IMR-90 (cell line): Measurements from ENCODE around the gene DOCK4. TPM values are rescaled to one million over a fixed set of nuclear protein-coding genes. Genes with fewer than 3 reads are reported as not detected.
A peak's percentile ranks its signal among the peaks of the same experiment; 100 is the strongest.

Source experiments
- ATAC-seq: fragments of 200-7000 bp; cut with Tn5 transposase; 2 replicates; pipeline ENCODE4 v1.9.1; 2020; ENCODE audit warnings: low read depth, mild to moderate bottlenecking, moderate library complexity
- BruUV-seq: library from RNA; stranded (reverse); fragments of 400-500 nt; replicated peaks from 2 replicates; lab custom pipeline; 2021; lab: Mats Ljungman, UMichigan
- CTCF ChIA-PET: fragments of 300-600 bp; formaldehyde crosslinking; extraction: SDS; loops from one replicate; lab custom pipeline; 2021; ENCODE audit warnings: antibody characterized with exemption; lab: Yijun Ruan, JAX
- POLR2A ChIA-PET: fragments of 300-600 bp; sonication (Branson Sonifier 250); formaldehyde crosslinking; loops from one replicate; lab custom pipeline; 2022; ENCODE audit warnings: antibody characterized with exemption; ENCODE audit not compliant: unreplicated experiment; lab: Charles Lee
- DNase-seq: peaks from one replicate; pipeline ENCODE4 v3.0.0; 2013
- H2AFZ ChIP-seq: replicated peaks from 2 replicates; pipeline ENCODE3; 2013; ENCODE audit warnings: low read length, mild to moderate bottlenecking; ENCODE audit not compliant: poor library complexity
- H2AK5ac ChIP-seq: 2 replicates; pipeline ENCODE4 v1.6.1; 2013; ENCODE audit warnings: low read depth, low read length, inconsistent platforms
- H2AK9ac ChIP-seq: replicated peaks from 2 replicates; pipeline ENCODE3; 2013; ENCODE audit warnings: mild to moderate bottlenecking, low read depth, low read length, moderate library complexity; ENCODE audit not compliant: poor library complexity
- H2BK120ac ChIP-seq: 2 replicates; pipeline ENCODE4 v1.6.1; 2013; ENCODE audit warnings: low read depth, low read length, inconsistent platforms
- H2BK15ac ChIP-seq: 3 replicates; pipeline ENCODE4 v1.6.1; 2013; ENCODE audit warnings: low read depth, low read length, inconsistent platforms
- H2BK20ac ChIP-seq: 2 replicates; pipeline ENCODE4 v1.6.1; 2013; ENCODE audit warnings: low read depth, mild to moderate bottlenecking, inconsistent platforms, low read length, moderate library complexity
- H2BK5ac ChIP-seq: 2 replicates; pipeline ENCODE4 v1.6.1; 2013; ENCODE audit warnings: mild to moderate bottlenecking, low read depth, low read length, inconsistent platforms; ENCODE audit not compliant: poor library complexity, severe bottlenecking
- H3K14ac ChIP-seq: replicated peaks from 2 replicates; pipeline ENCODE4 v1.6.1; 2013; ENCODE audit warnings: low read depth, low read length, inconsistent platforms
- H3K18ac ChIP-seq: 2 replicates; pipeline ENCODE4 v1.6.1; 2013; ENCODE audit warnings: low read depth, low read length, control low read depth
- H3K23ac ChIP-seq: 2 replicates; pipeline ENCODE4 v1.6.1; 2013; ENCODE audit warnings: low read depth, low read length, inconsistent platforms
- H3K27ac ChIP-seq: 2 replicates; pipeline ENCODE4 v1.5.1; 2013; ENCODE audit warnings: mild to moderate bottlenecking, control low read depth, low read length; ENCODE audit not compliant: insufficient read depth
- H3K27me3 ChIP-seq: 2 replicates; pipeline ENCODE4 v1.6.1; 2013; ENCODE audit warnings: low read length; ENCODE audit not compliant: control insufficient read depth, insufficient read depth
- H3K36me3 ChIP-seq: 2 replicates; pipeline ENCODE4 v1.6.1; 2013; ENCODE audit warnings: low read length, mixed read lengths; ENCODE audit not compliant: control insufficient read depth, insufficient read depth
- H3K4ac ChIP-seq: 2 replicates; pipeline ENCODE4 v1.6.1; 2013; ENCODE audit warnings: low read depth, low read length, inconsistent platforms
- H3K4me1 ChIP-seq: 2 replicates; pipeline ENCODE4 v1.6.1; 2013; ENCODE audit warnings: low read length, mixed read lengths; ENCODE audit not compliant: control insufficient read depth, insufficient read depth
- H3K4me2 ChIP-seq: 2 replicates; pipeline ENCODE4 v1.6.1; 2013; ENCODE audit warnings: low read depth, mild to moderate bottlenecking, control low read depth, low read length, moderate library complexity
- H3K4me3 ChIP-seq: 2 replicates; pipeline ENCODE4 v1.5.1; 2013; ENCODE audit warnings: low read depth, mild to moderate bottlenecking, control low read depth, low read length, moderate library complexity; ENCODE audit not compliant: insufficient read depth
- H3K56ac ChIP-seq: 2 replicates; pipeline ENCODE4 v1.6.1; 2013; ENCODE audit warnings: low read length, inconsistent platforms; ENCODE audit not compliant: insufficient read depth; ENCODE audit errors: extremely low read depth
- H3K79me1 ChIP-seq, 2 experiments: 2 replicates each; pipeline ENCODE4 v1.6.1; 2013; ENCODE audit warnings: low read length in 2 of 2, inconsistent platforms in 1 of 2, low read depth in 1 of 2
- H3K9ac ChIP-seq: 2 replicates; pipeline ENCODE4 v1.6.1; 2013; ENCODE audit warnings: low read depth, low read length, control low read depth
- H3K9me1 ChIP-seq: 2 replicates; pipeline ENCODE4 v1.6.1; 2013; ENCODE audit warnings: low read length, inconsistent platforms; ENCODE audit not compliant: insufficient read depth
- H3K9me3 ChIP-seq: 2 replicates; pipeline ENCODE4 v1.6.1; 2013; ENCODE audit warnings: low read length; ENCODE audit not compliant: control insufficient read depth, insufficient read depth
- H4K20me1 ChIP-seq: 2 replicates; pipeline ENCODE4 v1.6.1; 2013; ENCODE audit warnings: low read length, inconsistent platforms; ENCODE audit not compliant: insufficient read depth
- H4K5ac ChIP-seq: 2 replicates; pipeline ENCODE4 v1.6.1; 2013; ENCODE audit warnings: mild to moderate bottlenecking, low read depth, low read length, control low read depth
- H4K8ac ChIP-seq, 2 experiments: 2 replicates each; pipeline ENCODE4 v1.6.1; 2013; ENCODE audit warnings: low read depth in 2 of 2, low read length in 2 of 2, control low read depth in 1 of 2, inconsistent platforms in 1 of 2
- H4K91ac ChIP-seq: 2 replicates; pipeline ENCODE4 v1.6.1; 2013; ENCODE audit warnings: low read depth, low read length, inconsistent platforms; ENCODE audit not compliant: insufficient read depth
- CEBPB ChIP-seq: IDR thresholded peaks from 2 replicates; pipeline ENCODE4 v1.6.1; 2012; ENCODE audit warnings: low read depth, low read length, improper control_type of control experiment
- ELK1 ChIP-seq: fragments of 150-350 bp; IDR thresholded peaks from 2 replicates; pipeline ENCODE4 v1.6.1; 2016; ENCODE audit warnings: low read depth, mild to moderate bottlenecking, low read length, moderate library complexity, borderline replicate concordance
- FOS ChIP-seq: fragments of 150-350 bp; IDR thresholded peaks from 2 replicates; pipeline ENCODE4 v1.6.1; 2016; ENCODE audit warnings: low read depth, low read length
- MAFK ChIP-seq: IDR thresholded peaks from 2 replicates; pipeline ENCODE4 v1.6.1; 2012; ENCODE audit warnings: low read depth, low read length, improper control_type of control experiment
- MAZ ChIP-seq: IDR thresholded peaks from 2 replicates; pipeline ENCODE4 v1.6.1; 2012; ENCODE audit warnings: low read depth, mild to moderate bottlenecking, low read length, improper control_type of control experiment, moderate library complexity, borderline replicate concordance
- MXI1 ChIP-seq: IDR thresholded peaks from 2 replicates; pipeline ENCODE4 v1.6.1; 2012; ENCODE audit warnings: low read depth, mild to moderate bottlenecking, low read length, moderate library complexity, borderline replicate concordance
- POLR2A ChIP-seq: IDR thresholded peaks from 2 replicates; pipeline ENCODE4 v1.6.1; 2012; ENCODE audit warnings: mild to moderate bottlenecking, low read depth, low read length
- WGBS, 2 experiments: methylation state at CpG; one replicate each; pipeline versions ENCODE4 v1.1.5 to v1.1.7; 2013; ENCODE audit warnings: missing lambda C conversion rate in 2 of 2; ENCODE audit not compliant: insufficient read length in 1 of 2; ENCODE audit errors: extremely low coverage in 2 of 2; 5-methylcytosine and 5-hydroxymethylcytosine counted together
- dilution Hi-C: fragments of 300-500 bp; cut with HindIII; formaldehyde crosslinking; loops from one replicate; pipeline ENCODE4 v1.14.3; 2018; ENCODE audit warnings: low sequenced_read_pairs; ENCODE audit not compliant: unreplicated experiment
- in situ Hi-C: fragments of 300-500 bp; cut with MboI; formaldehyde crosslinking; loops from 3 replicates; pipeline ENCODE4 v1.14.3; 2019; ENCODE audit warnings: low sequenced_read_pairs, inconsistent platforms, mixed read lengths
- intact Hi-C: fragments of 100-400 bp; cut with micrococcal nuclease; formaldehyde crosslinking; loops from 2 replicates; pipeline ENCODE4 v1.10.0; 2022
- polyA plus RNA-seq, 3 experiments: library from polyadenylated mRNA; depleted of rRNA; stranded (reverse); fragments of >200 nt; gene quantifications; 2 replicates each; pipeline ENCODE4 v1.2.3, GENCODE V29; 2012; ENCODE audit warnings: low replicate concordance in 1 of 3
- total RNA-seq: library from RNA; depleted of rRNA; stranded (reverse); fragments of >200 nt; gene quantifications from 2 replicates; pipeline ENCODE4 v1.2.3, GENCODE V29; 2012

The DOCK4 gene
- total and polyA plus RNA-seq, 2 of the 4 experiments (the other 2 are of a cell fraction): 4.4 to 12.2 TPM

DNA sequence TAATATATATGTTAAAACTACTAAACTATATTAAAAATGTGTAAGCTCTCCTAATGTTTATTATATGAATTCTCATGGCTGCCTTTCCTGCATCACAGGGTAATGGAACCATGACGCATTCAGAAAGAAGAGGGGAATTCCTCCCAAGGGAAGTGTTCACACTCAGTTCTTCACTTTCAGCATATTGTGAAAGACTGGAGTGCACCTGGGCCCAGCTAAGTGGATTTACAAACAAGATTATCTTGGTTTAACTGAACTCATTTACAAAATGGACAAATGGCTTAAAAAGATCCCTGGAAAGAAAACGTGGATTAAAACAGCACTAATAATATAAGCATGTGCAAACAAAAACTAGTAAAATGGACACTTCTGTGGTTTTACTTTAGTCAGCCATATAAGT lies 149.8 kb downstream of the DOCK4 start:
- CTCF ChIA-PET: interaction anchor here (1.6 kb wide), 1 partner anchor 9 kb away, joined by 4 read pairs; no protein-coding TSS in a partner anchor

More for the DNA sequence above, 149.8 kb downstream of the DOCK4 start:
- DNase-seq (peak; percentile 82), ATAC-seq (no peak)
- no TSS peak for BruUV-seq
- no peak overlapping the region for H2BK20ac ChIP-seq
- no peak overlapping the region for H4K5ac ChIP-seq
- no peak overlapping the region for H3K9ac ChIP-seq
- in situ Hi-C loops (no loop called here), dilution Hi-C loops (no loop called here), intact Hi-C loops (no loop called here)
- no peak overlapping the region for H4K91ac ChIP-seq
- H3K4me1 ChIP-seq: peaks cover 6% of the 10 kb centered on the region
- H4K8ac ChIP-seq: no peak overlapping the region
- no peak overlapping the region for H2BK5ac ChIP-seq
- H2BK120ac ChIP-seq: no peak overlapping the region
- no peak overlapping the region for H3K4ac ChIP-seq
- WGBS, 2 experiments: no CpG with 5 or more reads among the region's 2 CpGs
- no peak overlapping the region for H3K23ac ChIP-seq
- no peak overlapping the region for H2AFZ ChIP-seq
- no peak overlapping the region for H3K14ac ChIP-seq
- no peak overlapping the region for H3K18ac ChIP-seq
- H3K56ac ChIP-seq: no peak overlapping the region
- H3K9me3 ChIP-seq: no peaks in the 10 kb centered on the region
- H4K20me1 ChIP-seq: no peaks in the 10 kb centered on the region; the same call in 1 of the 2 replicates
- no peaks in the 10 kb centered on the region for H3K36me3 ChIP-seq
- no peak overlapping the region for H2AK5ac ChIP-seq
- no peaks in the 10 kb centered on the region for H3K27me3 ChIP-seq
- POLR2A ChIA-PET: no interaction called here
- H3K27ac ChIP-seq: no peak overlapping the region
- H2AK9ac ChIP-seq: no peak overlapping the region
- H3K4me2 ChIP-seq: no peak overlapping the region
- peaks cover 10% of the 10 kb centered on the region for H3K9me1 ChIP-seq
- peaks cover 5 to 12% of the 10 kb centered on the region in 2 experiments for H3K79me1 ChIP-seq
- H2BK15ac ChIP-seq: no peak overlapping the region
- H3K4me3 ChIP-seq: no peak overlapping the region
- TF ChIP-seq POLR2A (no peak), CEBPB (peak; percentile 44; the same call in 1 of the 2 replicates), FOS (no peak), MAFK (no peak), MXI1 (no peak), ELK1 (no peak), MAZ (no peak)
